ENCODE data around the gene HACD1.
A peak's percentile ranks its signal among the peaks of the same experiment; 100 is the strongest.

The HACD1 gene

GRCh38 chr10:17617031-17617911 is at the start of gene HACD1:
HACD1 (minus strand) TSS chr10:17617374; CDS start chr10:17617339, 35 bp downstream.
- DNase-seq = no peak

- no peak for DNase-seq
Measured at GRCh38 chr10:17665747-17666146, 48.6 kb upstream of the HACD1 start.

GRCh38 chr10:17663450-17663849 is 46.3 kb upstream of the HACD1 start:
- DNase-seq = no peak

GRCh38 chr10:17662193-17663138 is 45.3 kb upstream of the HACD1 start:
- no peak for DNase-seq

GRCh38 chr10:17661510-17661909 is 44.3 kb upstream of the HACD1 start:
- no peak for DNase-seq

- no peak for DNase-seq
Measured at GRCh38 chr10:17660921-17661320, 43.7 kb upstream of the HACD1 start.

GRCh38 chr10:17659365-17659764 is 42.2 kb upstream of the HACD1 start:
- DNase-seq = no peak

GRCh38 chr10:17657103-17657500 is 39.9 kb upstream of the HACD1 start:
- DNase-seq = no peak

GRCh38 chr10:17655567-17656146 is 38.5 kb upstream of the HACD1 start:
- DNase-seq = no peak

- no peak for DNase-seq
Measured at GRCh38 chr10:17655009-17655408, 37.8 kb upstream of the HACD1 start.

- no peak for DNase-seq
Measured at GRCh38 chr10:17652585-17652984, 35.4 kb upstream of the HACD1 start.

- no peak for DNase-seq
Measured at GRCh38 chr10:17651896-17652295, 34.7 kb upstream of the HACD1 start.

- no peak for DNase-seq
Measured at GRCh38 chr10:17650416-17650815, 33.2 kb upstream of the HACD1 start.

GRCh38 chr10:17649836-17650235 is 32.7 kb upstream of the HACD1 start:
- no peak for DNase-seq

GRCh38 chr10:17649052-17649451 is 31.9 kb upstream of the HACD1 start:
- no peak for DNase-seq

- DNase-seq = peak; percentile 28
Measured at GRCh38 chr10:17648243-17649035, 31.3 kb upstream of the HACD1 start.

GRCh38 chr10:17647326-17647725 is 30.2 kb upstream of the HACD1 start:
- no peak for DNase-seq

GRCh38 chr10:17645621-17646345 is 28.6 kb upstream of the HACD1 start:
- DNase-seq = no peak

- no peak for DNase-seq
Measured at GRCh38 chr10:17644485-17644943, 27.3 kb upstream of the HACD1 start.

- DNase-seq = peak; percentile 73
Measured at GRCh38 chr10:17643755-17644484, 26.7 kb upstream of the HACD1 start, which contains the start of gene STAM. STAM (plus strand) TSS chr10:17644151; CDS start chr10:17644340, 189 bp downstream.

GRCh38 chr10:17643339-17643754 is 26.2 kb upstream of the HACD1 start:
- no peak for DNase-seq

Data from NK-92 treated with Interleukin-12 subunit alpha and Interleukin-12 subunit beta, amount 100 ng/mL, for 24 hours (cell line).